GM21360 (cell line): ENCODE data around the gene ZNF407.

Experiments
- ATAC-seq: cut with Tn5 transposase; IDR thresholded peaks from one replicate; pipeline ENCODE4 v1.9.1; 2021; ENCODE audit warnings: mild to moderate bottlenecking, moderate library complexity; ENCODE audit not compliant: unreplicated experiment

The ZNF407 gene

GRCh38 chr18:74866577-74866976, 268.9 kb downstream of the ZNF407 start:
- no peak for ATAC-seq

GRCh38 chr18:74868461-74868860, 270.8 kb downstream of the ZNF407 start:
- no peak for ATAC-seq

GRCh38 chr18:74869904-74870863, 272.5 kb downstream of the ZNF407 start:
- peak; percentile 90 for ATAC-seq

GRCh38 chr18:74870950-74871349, 273.3 kb downstream of the ZNF407 start:
- no peak for ATAC-seq

- no peak for ATAC-seq
These were observed 276.0 kb downstream of the ZNF407 start for GRCh38 chr18:74873629-74874028.

- no peak for ATAC-seq
These were observed 276.7 kb downstream of the ZNF407 start for GRCh38 chr18:74874351-74874750.

GRCh38 chr18:74876630-74877243, 279.1 kb downstream of the ZNF407 start:
- no peak for ATAC-seq

- no peak for ATAC-seq
These were observed 280.6 kb downstream of the ZNF407 start for GRCh38 chr18:74878267-74878666.

GRCh38 chr18:74880706-74881278, 283.1 kb downstream of the ZNF407 start:
- ATAC-seq, result no peak

GRCh38 chr18:74892066-74892627, 294.5 kb downstream of the ZNF407 start:
- no peak for ATAC-seq

- no peak for ATAC-seq
These were observed 298.0 kb downstream of the ZNF407 start for GRCh38 chr18:74895686-74896085.

- no peak for ATAC-seq
These were observed 298.8 kb downstream of the ZNF407 start for GRCh38 chr18:74896390-74896991.

GRCh38 chr18:74897971-74898657, 300.4 kb downstream of the ZNF407 start:
- ATAC-seq, result no peak

GRCh38 chr18:74898965-74899364, 301.3 kb downstream of the ZNF407 start:
- ATAC-seq, result no peak

GRCh38 chr18:74899554-74899953, 301.9 kb downstream of the ZNF407 start:
- no peak for ATAC-seq

GRCh38 chr18:74901362-74902146, 303.9 kb downstream of the ZNF407 start:
- ATAC-seq, result no peak

- no peak for ATAC-seq
These were observed 304.4 kb downstream of the ZNF407 start for GRCh38 chr18:74902147-74902455.

- ATAC-seq, result no peak
These were observed 307.6 kb downstream of the ZNF407 start for GRCh38 chr18:74905247-74905646.

GRCh38 chr18:74906184-74906583, 308.5 kb downstream of the ZNF407 start:
- ATAC-seq, result no peak

GRCh38 chr18:74914052-74914591, 316.5 kb downstream of the ZNF407 start:
- ATAC-seq, result no peak
